ENCODE measurements around the gene ENDOV. TPM values are rescaled to one million over a fixed set of nuclear protein-coding genes. Genes with fewer than 3 reads are reported as not detected.

The ENDOV gene
- total and polyA plus RNA-seq, 2 experiments from 2014 or later, result 21.2 to 33.8 TPM

DNA sequence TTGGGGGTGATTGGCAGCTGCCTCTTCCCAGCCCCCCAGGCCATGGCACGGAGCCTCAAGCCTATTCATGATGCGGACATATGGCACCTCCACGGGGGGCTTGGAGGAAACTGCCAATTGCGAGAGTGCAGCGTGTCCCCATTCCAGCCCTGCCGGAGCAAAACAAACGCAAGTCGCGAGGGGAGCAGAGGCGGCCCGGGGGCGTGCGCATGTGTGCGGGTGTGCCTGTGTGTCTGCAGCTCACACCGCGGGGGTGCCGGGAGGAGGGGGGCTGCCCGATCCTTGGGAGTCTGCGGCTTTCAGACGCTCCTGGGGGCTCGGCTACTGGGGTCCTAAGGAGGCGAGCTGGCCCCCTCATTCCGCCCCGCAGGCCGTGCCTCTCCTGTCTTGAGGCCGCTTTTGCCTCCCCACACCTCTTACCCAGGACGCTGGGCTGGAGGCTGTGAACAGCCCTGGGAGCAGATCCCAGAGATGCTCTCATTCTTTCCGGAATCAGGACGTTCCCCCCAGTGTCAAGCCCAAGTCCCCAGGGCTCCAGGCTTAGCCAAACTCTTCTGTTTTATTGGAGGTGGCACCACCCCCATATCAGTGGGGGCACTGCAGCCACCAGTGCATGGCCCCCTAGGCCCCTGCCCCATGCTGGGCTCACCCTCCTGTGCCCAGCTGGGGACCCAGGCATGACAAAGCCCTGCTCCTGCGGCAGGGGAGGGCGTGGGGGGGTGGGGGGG is 29.1 kb downstream of the ENDOV start:
- H3K4me2 ChIP-seq, result no peak overlapping the region
- H4K20me1 ChIP-seq (ENCODE audit: insufficient read depth, poor library complexity, severe bottlenecking), result no peaks in the 10 kb centered on the region
- H3K27me3 ChIP-seq, result peaks cover 3% of the 10 kb centered on the region
- DNase-seq (ENCODE audit: low spot score), result no peak
- no peak overlapping the region for H3K4me3 ChIP-seq
- no peak overlapping the region for H2AFZ ChIP-seq
- 20% methylated on average over 22 of the region's 31 CpGs for WGBS (ENCODE audit: low lambda C conversion rate, missing lambda C conversion rate)
- no peaks in the 10 kb centered on the region for H3K9me2 ChIP-seq (replicated peaks; ENCODE audit: insufficient read depth)
- no peak overlapping the region for H3K27ac ChIP-seq
- TF ChIP-seq, protein P1, sequence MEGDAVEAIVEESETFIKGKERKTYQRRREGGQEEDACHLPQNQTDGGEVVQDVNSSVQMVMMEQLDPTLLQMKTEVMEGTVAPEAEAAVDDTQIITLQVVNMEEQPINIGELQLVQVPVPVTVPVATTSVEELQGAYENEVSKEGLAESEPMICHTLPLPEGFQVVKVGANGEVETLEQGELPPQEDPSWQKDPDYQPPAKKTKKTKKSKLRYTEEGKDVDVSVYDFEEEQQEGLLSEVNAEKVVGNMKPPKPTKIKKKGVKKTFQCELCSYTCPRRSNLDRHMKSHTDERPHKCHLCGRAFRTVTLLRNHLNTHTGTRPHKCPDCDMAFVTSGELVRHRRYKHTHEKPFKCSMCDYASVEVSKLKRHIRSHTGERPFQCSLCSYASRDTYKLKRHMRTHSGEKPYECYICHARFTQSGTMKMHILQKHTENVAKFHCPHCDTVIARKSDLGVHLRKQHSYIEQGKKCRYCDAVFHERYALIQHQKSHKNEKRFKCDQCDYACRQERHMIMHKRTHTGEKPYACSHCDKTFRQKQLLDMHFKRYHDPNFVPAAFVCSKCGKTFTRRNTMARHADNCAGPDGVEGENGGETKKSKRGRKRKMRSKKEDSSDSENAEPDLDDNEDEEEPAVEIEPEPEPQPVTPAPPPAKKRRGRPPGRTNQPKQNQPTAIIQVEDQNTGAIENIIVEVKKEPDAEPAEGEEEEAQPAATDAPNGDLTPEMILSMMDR (IDR thresholded peaks at IDR 0.05; ENCODE audit: poor library complexity), result no peak
- no peak for TF ChIP-seq EZH2phosphoT487 (IDR thresholded peaks at IDR 0.05; ENCODE audit: low read depth, severe bottlenecking, unreplicated experiment)
- TF ChIP-seq EZH2 (IDR thresholded peaks at IDR 0.05; ENCODE audit: borderline replicate concordance), result no peak
- no peaks in the 10 kb centered on the region for H3K4me1 ChIP-seq (ENCODE audit: insufficient read depth)
- H3K9me3 ChIP-seq (ENCODE audit: low read depth), result no peaks in the 10 kb centered on the region
- H3K36me3 ChIP-seq (replicated peaks; ENCODE audit: insufficient read depth, low read depth), result no peaks in the 10 kb centered on the region
- H3K79me2 ChIP-seq, result no peaks in the 10 kb centered on the region

DNA sequence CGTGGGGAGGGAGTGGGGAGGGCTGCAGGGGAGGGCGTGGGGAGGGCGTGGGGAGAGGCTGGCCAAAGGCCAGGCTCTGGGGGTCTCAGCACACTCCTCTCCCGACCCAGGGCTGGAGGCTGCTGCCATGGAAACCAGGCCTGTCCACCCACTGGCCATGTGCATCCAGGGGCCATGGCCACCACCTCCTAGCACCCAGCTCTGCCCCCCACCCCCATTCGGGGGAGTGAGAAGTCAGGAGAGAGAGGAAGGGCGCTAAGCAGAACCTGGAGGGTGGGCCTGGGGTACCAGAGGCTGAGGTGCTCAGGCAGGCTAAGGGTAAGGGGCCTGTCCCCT is 29.6 kb downstream of the ENDOV start:
- H3K79me2 ChIP-seq, result no peaks in the 10 kb centered on the region
- H3K4me3 ChIP-seq, result no peak overlapping the region
- H4K20me1 ChIP-seq (ENCODE audit: insufficient read depth, poor library complexity, severe bottlenecking), result no peaks in the 10 kb centered on the region
- no peaks in the 10 kb centered on the region for H3K9me2 ChIP-seq (replicated peaks; ENCODE audit: insufficient read depth)
- H3K36me3 ChIP-seq (replicated peaks; ENCODE audit: insufficient read depth, low read depth), result no peaks in the 10 kb centered on the region
- no peak for DNase-seq (ENCODE audit: low spot score)
- no peaks in the 10 kb centered on the region for H3K9me3 ChIP-seq (ENCODE audit: low read depth)
- WGBS (ENCODE audit: low lambda C conversion rate, missing lambda C conversion rate), result 80% methylated on average over 2 of the region's 6 CpGs
- H2AFZ ChIP-seq, result no peak overlapping the region
- no peaks in the 10 kb centered on the region for H3K4me1 ChIP-seq (ENCODE audit: insufficient read depth)
- H3K4me2 ChIP-seq, result no peak overlapping the region
- no peak overlapping the region for H3K27ac ChIP-seq
- H3K27me3 ChIP-seq, result peaks cover 3% of the 10 kb centered on the region
- TF ChIP-seq EZH2 (IDR thresholded peaks at IDR 0.05; ENCODE audit: borderline replicate concordance) (no peak), EZH2phosphoT487 (IDR thresholded peaks at IDR 0.05; ENCODE audit: low read depth, severe bottlenecking, unreplicated experiment) (no peak)
- TF ChIP-seq, protein P1 (IDR thresholded peaks at IDR 0.05; ENCODE audit: poor library complexity), result no peak

DNA sequence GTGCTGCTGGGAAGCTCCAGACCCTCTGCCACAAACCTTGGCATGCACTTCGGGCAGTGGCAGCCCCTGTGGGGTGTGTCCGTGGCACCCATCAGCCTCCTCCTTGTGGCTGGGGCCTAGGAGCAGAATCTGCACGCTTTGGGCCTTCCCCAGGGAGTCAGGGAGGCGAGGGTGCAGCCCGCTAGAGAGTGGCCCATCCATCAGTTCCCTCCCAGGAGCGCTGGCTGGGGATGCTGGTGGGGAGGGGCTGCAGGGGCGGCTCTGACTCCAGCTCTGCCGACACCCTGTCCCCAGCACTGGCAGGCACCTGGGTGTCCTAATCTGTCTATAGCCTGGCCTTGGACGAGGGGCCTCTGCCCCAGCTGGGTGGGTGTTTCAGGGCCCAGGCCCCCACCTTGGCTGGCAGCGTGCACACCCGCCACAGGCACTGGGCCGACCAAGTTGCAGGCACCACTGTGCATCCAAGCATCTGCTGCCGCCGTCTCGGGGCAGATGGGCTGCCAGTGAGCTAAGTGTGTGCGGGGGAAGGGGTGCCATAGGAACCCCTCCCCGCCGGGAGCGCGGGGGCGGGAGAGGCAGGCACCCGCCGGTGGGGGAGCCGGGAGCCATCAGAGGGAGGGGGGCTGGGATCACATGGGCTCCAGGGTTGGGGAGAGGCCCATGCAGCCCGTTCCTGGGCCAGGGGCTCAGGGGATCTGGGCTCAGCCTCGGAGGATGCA is 30.2 kb downstream of the ENDOV start:
- Histone ChIP-seq H3K4me1 (ENCODE audit: insufficient read depth) (no peaks in the 10 kb centered on the region), H3K4me2 (no peak overlapping the region), H4K20me1 (ENCODE audit: insufficient read depth, poor library complexity, severe bottlenecking) (no peaks in the 10 kb centered on the region), H2AFZ (no peak overlapping the region), H3K36me3 (replicated peaks; ENCODE audit: insufficient read depth, low read depth) (no peaks in the 10 kb centered on the region), H3K27me3 (peaks cover 3% of the 10 kb centered on the region), H3K27ac (no peak overlapping the region), H3K9me2 (replicated peaks; ENCODE audit: insufficient read depth) (no peaks in the 10 kb centered on the region), H3K9me3 (ENCODE audit: low read depth) (no peaks in the 10 kb centered on the region), H3K79me2 (no peaks in the 10 kb centered on the region), H3K4me3 (no peak overlapping the region)
- 77% methylated on average over 19 of the region's 26 CpGs for WGBS (ENCODE audit: low lambda C conversion rate, missing lambda C conversion rate)
- no peak for DNase-seq (ENCODE audit: low spot score)
- TF ChIP-seq EZH2phosphoT487 (IDR thresholded peaks at IDR 0.05; ENCODE audit: low read depth, severe bottlenecking, unreplicated experiment) (no peak), EZH2 (IDR thresholded peaks at IDR 0.05; ENCODE audit: borderline replicate concordance) (no peak)
- TF ChIP-seq, protein P1 (IDR thresholded peaks at IDR 0.05; ENCODE audit: poor library complexity), result no peak

All from hepatocyte (in vitro differentiated cells).